Adrenal gland (tissue), 12 donors: ENCODE measurements around the gene LAMTOR1. TPM values are rescaled to one million over a fixed set of nuclear protein-coding genes. Genes with fewer than 3 reads are reported as not detected.
A peak's percentile ranks its signal among the peaks of the same experiment; 100 is the strongest.

Source experiments
- DNase-seq, 7 donors: peaks; one replicate each; pipeline ENCODE4 v3.0.0-alpha.2; 2019 to 2020
- H3K27ac ChIP-seq, 5 donors: fragments of 200-600 bp; sonication (generic) in 4 of 5; 1 replicate in 3 of 5; 2 replicates in 2 of 5; pipeline versions ENCODE4 v1.5.1 to v1.8.0; 2016 to 2020; ENCODE audit warnings: mild to moderate bottlenecking in 1 of 5
- H3K27me3 ChIP-seq: fragments of 200-600 bp; 2 replicates; pipeline ENCODE4 v1.8.0; 2021
- H3K36me3 ChIP-seq, 2 donors: fragments of 200-600 bp; replicated peaks in 1 of 2; 1 replicate in 1 of 2; 2 replicates in 1 of 2; pipeline versions ENCODE4 v1.5.1 to v1.8.0; 2018 to 2022
- H3K4me1 ChIP-seq, 2 donors: fragments of 200-600 bp; replicated peaks in 1 of 2; 1 replicate in 1 of 2; 2 replicates in 1 of 2; pipeline versions ENCODE4 v1.5.1 to v1.8.0; 2018 to 2021
- H3K4me3 ChIP-seq, 4 donors: fragments of 200-600 bp; sonication (generic) in 3 of 4; one replicate each; pipeline ENCODE4 v1.5.1; 2016 to 2018
- H3K9me3 ChIP-seq, 3 donors: fragments of 200-600 bp; sonication (generic) in 1 of 3; replicated peaks in 1 of 3; 1 replicate in 2 of 3; 2 replicates in 1 of 3; pipeline versions ENCODE4 v1.5.1 to v1.8.0; 2016 to 2021
- CTCF ChIP-seq, 6 experiments: fragments of 450-650 bp in 4 of 6; fragments of 200-600 bp in 2 of 6; sonication (generic) in 1 of 6; IDR thresholded peaks; 1 replicate in 5 of 6; 2 replicates in 1 of 6; pipeline versions ENCODE4 v1.5.1 to v1.8.0; 2016 to 2021; ENCODE audit warnings: antibody characterized with exemption in 6 of 6, mild to moderate bottlenecking in 2 of 6, moderate library complexity in 1 of 6
- POLR2A ChIP-seq, 2 donors: fragments of 450-650 bp; IDR thresholded peaks; one replicate each; pipeline ENCODE4 v1.6.1; 2017; ENCODE audit warnings: antibody characterized with exemption in 2 of 2, mild to moderate bottlenecking in 2 of 2, moderate library complexity in 1 of 2
- WGBS, 4 donors: extraction: QIAGEN DNeasy Blood & Tissue Kit in 2 of 4; methylation state at CpG; one replicate each; pipeline versions ENCODE4 v1.1.5 to v1.1.7; 2013 to 2017; 5-methylcytosine and 5-hydroxymethylcytosine counted together
- intact Hi-C, 2 donors: fragments of 100-400 bp; cut with DNase I; formaldehyde crosslinking; loops; one replicate each; pipeline versions ENCODE4 v1.14.1 to v1.15.0; 2022 to 2023
- polyA plus RNA-seq, 3 donors: library from polyadenylated mRNA; stranded (reverse); fragments of 200-250 nt in 2 of 3; fragments of 350-450 nt in 1 of 3; fragmentation: Illumina TruSeq in 1 of 3; extraction: RNeasy Lipid Tissue Mini Kit (QIAGEN cat#74804) in 1 of 3; gene quantifications; one replicate each; pipeline ENCODE4 v1.2.3, GENCODE V29; 2013 to 2014
- total RNA-seq, 9 donors: library from RNA; depleted of rRNA in 4 of 9; stranded (reverse); fragments of >200 nt in 4 of 9; fragments of 120-200 nt in 1 of 9; fragmentation: NEBNext Ultra II Directional in 1 of 9; extraction: Animal tissue kit (Norgen Biotek cat#: 25700) in 1 of 9; gene quantifications; one replicate each; pipeline versions ENCODE4 v1.1.0 to v1.2.4, GENCODE V29; 2013 to 2023
- donor health status: healthy with polysubstance abuse.
- donor health status: Bipolar disorder and iron deficiency.
- donor health status: DM: yes; HTN: yes; CAD: no.
- donor health status: DM: no; HTN: no; CAD: no.
- donor health status: DM: no; HTN: no; CAD: no.
- donor health status: DM: yes; HTN: yes; CAD: no.

LAMTOR1 gene
- total and polyA plus RNA-seq, 12 donors = 86.1 to 297 (median 138) TPM

- no peak for TF ChIP-seq POLR2A (IDR thresholded peaks at IDR 0.05)
- no peak for TF ChIP-seq CTCF (IDR thresholded peaks at IDR 0.05)
- Histone ChIP-seq H3K36me3 (no peaks in the 10 kb centered on the region), H3K27ac (peak overlapping the region in 2 of 5 donors; percentile 5 to 31), H3K9me3 (no peaks in the 10 kb centered on the region), H3K4me3 (no peak overlapping the region), H3K4me1 (peaks cover 40 to 53% of the 10 kb centered on the region in 2 donors), H3K27me3 (no peaks in the 10 kb centered on the region)
- DNase-seq = no peak
- intact Hi-C loops = no loop called here
Measured at GRCh38 chr11:72067266-72067665, 35.8 kb downstream of the LAMTOR1 start.

- no peak for TF ChIP-seq CTCF (IDR thresholded peaks at IDR 0.05)
- no peak for TF ChIP-seq POLR2A (IDR thresholded peaks at IDR 0.05)
- Histone ChIP-seq H3K36me3 (no peaks in the 10 kb centered on the region), H3K27me3 (no peaks in the 10 kb centered on the region), H3K4me1 (peaks cover 36 to 49% of the 10 kb centered on the region in 2 donors), H3K4me3 (no peak overlapping the region), H3K9me3 (no peaks in the 10 kb centered on the region), H3K27ac (peak overlapping the region in 2 of 5 donors; percentile 5 to 31)
- intact Hi-C loops = no loop called here
- no peak for DNase-seq
Measured at GRCh38 chr11:72066855-72067254, 36.2 kb downstream of the LAMTOR1 start.

DNA sequence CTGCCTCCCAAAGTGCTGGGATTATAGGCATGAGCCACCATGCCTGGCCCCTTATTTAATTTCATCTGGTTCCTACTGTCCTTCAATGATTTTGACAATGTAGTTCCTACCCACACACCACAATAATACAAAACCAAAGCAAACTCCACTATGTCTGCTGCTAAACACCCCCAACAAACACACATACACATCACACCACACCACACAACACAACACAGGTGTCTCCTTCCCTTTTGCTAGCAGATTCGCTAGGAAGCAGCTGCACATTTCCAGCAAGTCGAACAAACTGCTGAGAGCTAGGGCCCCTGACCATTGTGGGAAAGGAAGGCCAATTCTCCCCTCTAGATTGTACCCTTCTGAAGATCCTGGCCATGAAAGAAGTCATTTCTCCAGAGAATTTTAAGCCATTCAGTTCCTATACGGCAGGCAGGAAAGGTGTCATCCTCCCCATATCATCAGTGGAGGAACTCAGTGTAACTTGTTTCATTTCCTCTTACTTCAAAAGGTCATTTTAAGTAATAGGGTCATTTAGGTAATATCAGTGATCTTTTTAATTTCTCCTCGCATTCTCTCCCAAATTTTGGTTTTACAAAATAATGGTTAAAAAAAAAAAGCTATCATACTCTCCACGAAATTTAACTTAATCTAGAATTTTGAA, 41.2 kb downstream of the LAMTOR1 start:
- Histone ChIP-seq H3K36me3 (no peaks in the 10 kb centered on the region), H3K4me1 (peaks cover 6 to 11% of the 10 kb centered on the region in 2 donors), H3K27ac (no peak overlapping the region), H3K27me3 (no peaks in the 10 kb centered on the region), H3K4me3 (no peak overlapping the region), H3K9me3 (no peaks in the 10 kb centered on the region)
- no peak for DNase-seq
- intact Hi-C loops = no loop called here
- 86 to 92% (median 88%) methylated on average over 5 of the region's 5 CpGs for WGBS, 4 donors
- no peak for TF ChIP-seq POLR2A (IDR thresholded peaks at IDR 0.05)
- TF ChIP-seq CTCF (IDR thresholded peaks at IDR 0.05) = no peak

DNA sequence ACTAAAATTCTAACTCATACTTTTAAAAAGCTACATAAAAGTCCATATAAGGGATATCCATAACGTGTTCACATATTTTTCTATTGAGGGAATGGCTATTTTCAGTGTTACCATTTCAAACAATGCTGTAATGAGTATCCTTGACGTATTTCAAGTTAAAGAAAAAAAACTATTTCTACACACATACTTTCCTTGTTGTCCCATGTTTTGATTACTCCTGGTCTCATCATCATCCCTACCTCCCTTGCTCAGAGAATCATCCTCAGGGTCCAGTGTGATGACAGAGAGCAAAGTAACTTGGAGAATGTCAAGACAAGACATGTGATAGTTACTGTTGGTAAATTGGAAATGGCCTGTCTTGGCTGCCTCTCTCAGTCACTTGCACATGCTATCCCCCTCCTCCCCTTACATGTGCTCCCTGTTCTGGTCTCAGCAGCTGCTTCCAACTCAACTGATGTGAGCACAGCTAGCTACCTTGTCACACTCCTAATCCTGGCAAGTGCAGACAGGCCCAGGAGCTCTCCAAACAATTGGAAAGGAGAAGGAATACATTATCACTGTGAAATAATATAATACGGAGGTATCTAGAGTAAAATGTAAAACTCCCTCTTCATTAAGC, 44.6 kb downstream of the LAMTOR1 start:
- Histone ChIP-seq H3K9me3 (no peaks in the 10 kb centered on the region), H3K36me3 (no peaks in the 10 kb centered on the region), H3K4me1 (no peaks in the 10 kb centered on the region), H3K4me3 (no peak overlapping the region), H3K27me3 (no peaks in the 10 kb centered on the region), H3K27ac (no peak overlapping the region)
- intact Hi-C loops = no loop called here
- 86 to 93% (median 90%) methylated on average over 3 of the region's 3 CpGs for WGBS, 4 donors
- peak in 2 of 7 donors; percentile 6 to 34 for DNase-seq
- no peak for TF ChIP-seq POLR2A (IDR thresholded peaks at IDR 0.05)
- no peak for TF ChIP-seq CTCF (IDR thresholded peaks at IDR 0.05)
